Measurements from ENCODE around the gene HGFAC.

HGFAC gene

GRCh38 chr4:3480528-3481112 is 38.9 kb downstream of the HGFAC start:
- Histone ChIP-seq H3K27me3 (ENCODE audit: control insufficient read depth in 1 of 2, insufficient read depth in 2 of 2, low read length in 2 of 2) (peaks cover 31 to 58% of the 10 kb centered on the region in 2 donors), H3K4me1 (ENCODE audit: control insufficient read depth in 1 of 2, insufficient read depth in 2 of 2, low read length in 2 of 2) (peaks cover 6 to 11% of the 10 kb centered on the region in 2 donors), H3K4me3 (ENCODE audit: low read depth in 1 of 2, low read length in 2 of 2) (no peak overlapping the region), H3K27ac (ENCODE audit: low read depth, low read length) (no peak overlapping the region), H3K9me3 (ENCODE audit: control insufficient read depth in 1 of 2, low read length in 2 of 2) (no peaks in the 10 kb centered on the region), H3K36me3 (ENCODE audit: control insufficient read depth in 1 of 2, insufficient read depth in 2 of 2, low read length in 2 of 2) (no peaks in the 10 kb centered on the region), H3K9ac (ENCODE audit: low read depth in 1 of 2, low read length in 2 of 2) (no peak overlapping the region)

DNA sequence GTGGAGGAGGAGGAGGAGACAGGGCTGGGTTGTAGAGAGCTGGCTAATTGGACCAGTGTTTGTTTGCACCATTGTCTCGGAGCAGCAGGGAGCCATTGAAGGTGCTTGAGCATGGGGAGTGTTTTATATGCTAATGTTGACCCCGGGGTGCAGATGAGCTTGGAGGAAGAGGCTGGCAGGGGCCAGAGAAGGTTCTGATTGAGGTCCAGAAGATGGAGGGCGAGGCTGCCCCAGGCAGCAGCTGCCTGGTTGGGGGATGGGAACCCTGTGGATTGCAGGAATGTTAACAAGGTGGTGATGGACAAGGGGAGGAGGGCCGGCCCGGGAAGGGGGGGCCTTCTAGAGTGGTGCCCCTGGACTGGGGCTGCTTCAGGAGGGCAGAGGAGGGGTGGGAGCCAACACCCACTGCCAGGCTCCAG is 39.4 kb downstream of the HGFAC start:
- no peak overlapping the region for H3K9ac ChIP-seq (ENCODE audit: low read depth in 1 of 2, low read length in 2 of 2)
- H3K9me3 ChIP-seq (ENCODE audit: control insufficient read depth in 1 of 2, low read length in 2 of 2) = no peaks in the 10 kb centered on the region
- peaks cover 6 to 11% of the 10 kb centered on the region in 2 donors for H3K4me1 ChIP-seq (ENCODE audit: control insufficient read depth in 1 of 2, insufficient read depth in 2 of 2, low read length in 2 of 2)
- H3K4me3 ChIP-seq (ENCODE audit: low read depth in 1 of 2, low read length in 2 of 2) = no peak overlapping the region
- H3K27me3 ChIP-seq (ENCODE audit: control insufficient read depth in 1 of 2, insufficient read depth in 2 of 2, low read length in 2 of 2) = peaks cover 31 to 63% of the 10 kb centered on the region in 2 donors
- no peaks in the 10 kb centered on the region for H3K36me3 ChIP-seq (ENCODE audit: control insufficient read depth in 1 of 2, insufficient read depth in 2 of 2, low read length in 2 of 2)
- no peak overlapping the region for H3K27ac ChIP-seq (ENCODE audit: low read depth, low read length)

DNA sequence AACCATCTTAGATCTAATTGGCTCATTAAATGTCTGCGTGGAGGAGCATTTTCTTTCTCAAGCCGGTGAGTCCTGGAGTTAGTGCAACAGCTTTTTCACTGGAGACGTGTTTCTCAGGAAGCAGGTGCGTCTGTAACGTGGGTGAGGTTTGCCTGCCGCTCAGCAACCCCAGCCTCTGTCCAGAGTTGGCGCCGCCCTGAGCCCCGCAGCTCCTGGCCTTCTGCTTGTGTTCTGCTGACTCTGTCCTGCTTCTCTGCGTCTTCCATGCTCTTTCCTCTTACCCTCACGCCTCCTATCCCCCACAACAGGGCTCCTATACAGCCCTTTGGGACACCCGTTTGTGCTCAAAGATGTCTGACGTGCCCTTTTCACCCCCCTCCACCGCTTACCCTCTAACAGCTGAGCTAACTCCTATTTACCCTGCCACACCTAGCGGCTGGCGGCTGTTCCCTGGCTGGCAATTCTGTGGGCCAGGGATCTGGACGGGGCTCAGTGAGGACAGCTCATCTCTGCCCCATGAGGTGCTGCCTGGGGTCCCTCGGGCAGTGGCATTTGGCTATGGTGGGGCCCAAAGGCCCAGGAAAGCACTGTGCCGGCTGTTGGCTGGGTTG is 40.1 kb downstream of the HGFAC start:
- H3K27ac ChIP-seq (ENCODE audit: low read depth, low read length) = no peak overlapping the region
- H3K4me3 ChIP-seq (ENCODE audit: low read depth in 1 of 2, low read length in 2 of 2) = no peak overlapping the region
- H3K27me3 ChIP-seq (ENCODE audit: control insufficient read depth in 1 of 2, insufficient read depth in 2 of 2, low read length in 2 of 2) = peaks cover 31 to 65% of the 10 kb centered on the region in 2 donors
- H3K4me1 ChIP-seq (ENCODE audit: control insufficient read depth in 1 of 2, insufficient read depth in 2 of 2, low read length in 2 of 2) = peaks cover 6 to 11% of the 10 kb centered on the region in 2 donors
- H3K36me3 ChIP-seq (ENCODE audit: control insufficient read depth in 1 of 2, insufficient read depth in 2 of 2, low read length in 2 of 2) = no peaks in the 10 kb centered on the region
- H3K9me3 ChIP-seq (ENCODE audit: control insufficient read depth in 1 of 2, low read length in 2 of 2) = no peaks in the 10 kb centered on the region
- no peak overlapping the region for H3K9ac ChIP-seq (ENCODE audit: low read depth in 1 of 2, low read length in 2 of 2)

- Histone ChIP-seq H3K27ac (ENCODE audit: low read depth, low read length) (no peak overlapping the region), H3K27me3 (ENCODE audit: control insufficient read depth in 1 of 2, insufficient read depth in 2 of 2, low read length in 2 of 2) (peaks cover 31 to 60% of the 10 kb centered on the region in 2 donors), H3K9ac (ENCODE audit: low read depth in 1 of 2, low read length in 2 of 2) (no peak overlapping the region), H3K9me3 (ENCODE audit: control insufficient read depth in 1 of 2, low read length in 2 of 2) (no peaks in the 10 kb centered on the region), H3K4me3 (ENCODE audit: low read depth in 1 of 2, low read length in 2 of 2) (no peak overlapping the region), H3K36me3 (ENCODE audit: control insufficient read depth in 1 of 2, insufficient read depth in 2 of 2, low read length in 2 of 2) (no peaks in the 10 kb centered on the region), H3K4me1 (ENCODE audit: control insufficient read depth in 1 of 2, insufficient read depth in 2 of 2, low read length in 2 of 2) (peaks cover 6 to 11% of the 10 kb centered on the region in 2 donors)
These were observed 40.9 kb downstream of the HGFAC start for GRCh38 chr4:3482707-3483106.

DNA sequence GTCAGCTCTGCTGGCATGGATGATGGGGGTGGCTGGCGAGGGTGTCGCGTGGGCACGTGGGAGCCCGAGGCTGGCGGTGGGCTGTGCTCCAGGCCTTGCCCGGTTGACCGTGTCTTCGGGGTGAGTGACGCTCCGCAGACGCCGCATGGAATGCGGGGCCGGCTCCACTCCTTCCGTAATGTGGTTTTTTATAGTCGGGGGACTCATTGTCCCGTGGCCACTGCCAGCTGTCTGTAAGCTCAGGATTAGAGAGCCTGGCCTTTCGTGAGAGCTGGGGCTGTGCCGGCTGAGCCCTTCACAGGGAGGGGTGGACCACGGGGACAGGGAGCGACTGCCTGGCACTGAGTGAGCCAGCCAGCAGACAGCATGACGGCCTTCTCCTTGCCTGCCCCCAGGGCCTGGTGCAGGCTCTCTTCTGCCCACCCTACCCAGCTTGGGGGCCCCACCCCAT is 41.7 kb downstream of the HGFAC start:
- H3K27me3 ChIP-seq (ENCODE audit: control insufficient read depth in 1 of 2, insufficient read depth in 2 of 2, low read length in 2 of 2) = peaks cover 31 to 63% of the 10 kb centered on the region in 2 donors
- no peak overlapping the region for H3K4me3 ChIP-seq (ENCODE audit: low read depth in 1 of 2, low read length in 2 of 2)
- no peaks in the 10 kb centered on the region for H3K36me3 ChIP-seq (ENCODE audit: control insufficient read depth in 1 of 2, insufficient read depth in 2 of 2, low read length in 2 of 2)
- no peak overlapping the region for H3K9ac ChIP-seq (ENCODE audit: low read depth in 1 of 2, low read length in 2 of 2)
- no peaks in the 10 kb centered on the region for H3K9me3 ChIP-seq (ENCODE audit: control insufficient read depth in 1 of 2, low read length in 2 of 2)
- peaks cover 6 to 11% of the 10 kb centered on the region in 2 donors for H3K4me1 ChIP-seq (ENCODE audit: control insufficient read depth in 1 of 2, insufficient read depth in 2 of 2, low read length in 2 of 2)
- no peak overlapping the region for H3K27ac ChIP-seq (ENCODE audit: low read depth, low read length)

DNA sequence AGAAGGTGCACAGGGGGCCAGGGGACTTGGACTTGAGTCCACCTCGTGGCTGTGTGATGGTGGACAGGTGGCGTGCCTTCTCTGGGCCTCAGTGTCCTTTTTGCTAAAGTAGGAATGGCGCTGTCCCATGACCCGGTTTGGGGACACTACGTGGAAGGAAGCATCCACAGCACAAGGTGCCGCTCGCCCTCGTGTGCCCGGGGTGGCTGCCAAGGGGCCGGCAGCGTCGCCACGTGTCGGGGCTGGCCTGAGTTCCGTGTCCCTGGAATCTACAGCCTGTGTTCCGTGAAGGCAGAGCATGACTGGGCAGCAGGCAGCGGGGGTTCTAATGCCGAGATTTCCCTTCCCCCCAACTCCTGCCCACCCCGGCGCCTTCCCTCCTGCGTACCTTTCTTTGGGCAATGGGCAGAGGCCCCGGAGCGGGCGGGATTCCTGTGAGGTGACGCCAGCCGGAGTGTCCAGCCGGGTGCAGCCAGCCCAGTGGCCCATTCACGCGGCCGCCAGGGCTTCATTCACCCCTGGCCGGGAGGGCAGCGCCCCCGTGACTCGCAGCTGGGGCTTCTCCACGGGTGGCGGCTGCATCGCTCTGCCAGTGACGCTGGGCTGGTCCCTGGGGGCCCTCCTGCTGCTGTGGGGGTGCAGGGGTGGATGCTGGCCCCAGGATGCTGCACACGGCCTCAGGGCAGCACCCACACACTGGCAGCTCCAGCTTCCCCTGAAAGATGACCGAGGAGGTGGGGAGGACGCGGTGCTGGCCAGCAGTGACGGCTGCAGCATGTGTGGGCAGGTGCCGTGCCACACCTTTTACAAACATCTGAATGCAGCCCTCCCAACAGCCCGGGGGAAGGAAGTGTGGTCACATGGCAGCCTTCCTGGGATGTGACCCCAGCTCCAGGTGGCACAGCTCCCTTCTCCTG is 42.5 kb downstream of the HGFAC start:
- Histone ChIP-seq H3K27me3 (ENCODE audit: control insufficient read depth in 1 of 2, insufficient read depth in 2 of 2, low read length in 2 of 2) (peaks cover 31 to 66% of the 10 kb centered on the region in 2 donors), H3K27ac (ENCODE audit: low read depth, low read length) (no peak overlapping the region), H3K9ac (ENCODE audit: low read depth in 1 of 2, low read length in 2 of 2) (no peak overlapping the region), H3K9me3 (ENCODE audit: control insufficient read depth in 1 of 2, low read length in 2 of 2) (no peaks in the 10 kb centered on the region), H3K4me1 (ENCODE audit: control insufficient read depth in 1 of 2, insufficient read depth in 2 of 2, low read length in 2 of 2) (peaks cover 6 to 11% of the 10 kb centered on the region in 2 donors), H3K4me3 (ENCODE audit: low read depth in 1 of 2, low read length in 2 of 2) (no peak overlapping the region), H3K36me3 (ENCODE audit: control insufficient read depth in 1 of 2, insufficient read depth in 2 of 2, low read length in 2 of 2) (no peaks in the 10 kb centered on the region)

DNA sequence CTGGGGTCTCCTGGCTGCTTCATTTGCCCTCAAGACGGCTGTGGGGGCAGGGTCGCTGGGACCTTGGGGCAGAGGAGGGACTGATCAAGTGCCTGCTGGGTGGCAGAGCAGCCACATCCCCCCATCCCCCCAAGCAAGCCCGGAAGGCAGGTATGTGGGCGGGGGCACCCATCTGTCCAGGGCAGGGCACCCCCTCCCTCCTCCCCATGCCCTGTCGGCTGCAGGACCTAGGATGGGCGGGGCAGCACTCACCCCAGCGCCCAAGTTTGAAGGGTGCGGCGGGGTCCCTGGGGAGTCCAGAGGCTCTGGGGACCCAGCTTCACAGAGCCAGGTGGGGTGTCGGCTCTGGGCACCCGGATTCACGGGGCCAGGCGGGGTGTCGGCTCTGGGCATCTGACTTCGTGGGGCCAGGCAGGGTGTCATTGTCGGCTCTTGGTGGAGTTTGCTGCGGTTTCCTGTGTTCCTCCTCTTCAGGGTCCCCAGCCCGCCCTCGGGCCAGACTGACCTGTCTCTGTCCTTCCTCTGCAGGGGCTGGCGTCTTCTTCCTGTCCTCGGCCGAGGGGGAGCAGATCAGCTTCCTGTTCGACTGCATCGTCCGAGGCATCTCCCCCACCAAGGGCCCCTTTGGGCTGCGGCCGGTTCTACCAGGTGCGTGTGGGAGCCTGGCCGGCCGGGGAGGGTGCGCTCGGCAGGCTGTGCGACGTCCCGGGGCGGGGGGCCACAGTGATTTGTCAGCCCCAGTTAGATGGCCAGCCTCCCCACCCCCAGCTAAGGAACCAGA is 43.4 kb downstream of the HGFAC start:
- Histone ChIP-seq H3K4me3 (ENCODE audit: low read depth in 1 of 2, low read length in 2 of 2) (peak overlapping the region in 1 of 2 donors; percentile 29), H3K4me1 (ENCODE audit: control insufficient read depth in 1 of 2, insufficient read depth in 2 of 2, low read length in 2 of 2) (peaks cover 6 to 11% of the 10 kb centered on the region in 2 donors), H3K27ac (ENCODE audit: low read depth, low read length) (no peak overlapping the region), H3K27me3 (ENCODE audit: control insufficient read depth in 1 of 2, insufficient read depth in 2 of 2, low read length in 2 of 2) (peaks cover 31 to 70% of the 10 kb centered on the region in 2 donors), H3K9ac (ENCODE audit: low read depth in 1 of 2, low read length in 2 of 2) (no peak overlapping the region), H3K9me3 (ENCODE audit: control insufficient read depth in 1 of 2, low read length in 2 of 2) (no peaks in the 10 kb centered on the region), H3K36me3 (ENCODE audit: control insufficient read depth in 1 of 2, insufficient read depth in 2 of 2, low read length in 2 of 2) (no peaks in the 10 kb centered on the region)

GRCh38 chr4:3485886-3486540 is 44.2 kb downstream of the HGFAC start:
- peaks cover 6 to 11% of the 10 kb centered on the region in 2 donors for H3K4me1 ChIP-seq (ENCODE audit: control insufficient read depth in 1 of 2, insufficient read depth in 2 of 2, low read length in 2 of 2)
- H3K27me3 ChIP-seq (ENCODE audit: control insufficient read depth in 1 of 2, insufficient read depth in 2 of 2, low read length in 2 of 2) = peaks cover 31 to 70% of the 10 kb centered on the region in 2 donors
- no peak overlapping the region for H3K27ac ChIP-seq (ENCODE audit: low read depth, low read length)
- no peak overlapping the region for H3K4me3 ChIP-seq (ENCODE audit: low read depth in 1 of 2, low read length in 2 of 2)
- H3K9ac ChIP-seq (ENCODE audit: low read depth in 1 of 2, low read length in 2 of 2) = no peak overlapping the region
- no peaks in the 10 kb centered on the region for H3K36me3 ChIP-seq (ENCODE audit: control insufficient read depth in 1 of 2, insufficient read depth in 2 of 2, low read length in 2 of 2)
- H3K9me3 ChIP-seq (ENCODE audit: control insufficient read depth in 1 of 2, low read length in 2 of 2) = no peaks in the 10 kb centered on the region

All from duodenal mucosa (tissue), 2 donors.